HepG2 (cell line): ENCODE measurements around the gene C12orf43. TPM values are rescaled to one million over a fixed set of nuclear protein-coding genes. Genes with fewer than 3 reads are reported as not detected.
A peak's percentile ranks its signal among the peaks of the same experiment; 100 is the strongest.

Source experiments
- ADNP ChIP-seq: sonication (generic); formaldehyde crosslinking; IDR thresholded peaks from 2 replicates; pipeline ENCODE4 v1.4.0; 2020; ENCODE audit warnings: missing genetic modification reagents
- AGO2 ChIP-seq: fragments of 200-400 bp; formaldehyde crosslinking; optimal IDR thresholded peaks from 2 replicates; pipeline ENCODE3; 2017; ENCODE audit warnings: mild to moderate bottlenecking, low read depth, low read length, moderate library complexity
- FOSL2 ChIP-seq: sonication (generic); formaldehyde crosslinking; IDR thresholded peaks from 2 replicates; pipeline ENCODE4 v1.4.0; 2020; ENCODE audit warnings: missing genetic modification reagents
- HOXA3 ChIP-seq: sonication (generic); formaldehyde crosslinking; IDR thresholded peaks from 2 replicates; pipeline ENCODE4 v1.5.0; 2020; ENCODE audit warnings: missing genetic modification reagents
- MED1 ChIP-seq: sonication (generic); formaldehyde crosslinking; IDR thresholded peaks from 2 replicates; pipeline ENCODE4 v1.4.0; 2020; ENCODE audit warnings: missing genetic modification reagents
- NONO ChIP-seq, 2 experiments: fragments of 450-650 bp in 1 of 2; sonication (generic) in 1 of 2; formaldehyde crosslinking in 1 of 2; IDR thresholded peaks in 1 of 2; conservative IDR thresholded peaks in 1 of 2; 2 replicates each; pipeline versions ENCODE4 v1.6.1 to v1.8.0; 2017 to 2022; ENCODE audit warnings: mild to moderate bottlenecking in 1 of 2, missing genetic modification reagents in 1 of 2, moderate library complexity in 1 of 2
- POLR2A ChIP-seq, 2 experiments: IDR thresholded peaks; 2 replicates each; pipeline ENCODE4 v1.6.1; 2011; ENCODE audit warnings: low read depth in 2 of 2, low read length in 2 of 2, mild to moderate bottlenecking in 1 of 2, moderate library complexity in 1 of 2; ENCODE audit not compliant: insufficient read depth in 1 of 2
- POLR2AphosphoS2 ChIP-seq: IDR thresholded peaks from 2 replicates; pipeline ENCODE4 v1.6.1; 2011; ENCODE audit warnings: low read depth, low read length, improper control_type of control experiment
- RAD21 ChIP-seq: fragments of 450-650 bp; formaldehyde crosslinking; IDR thresholded peaks from 2 replicates; pipeline ENCODE4 v1.5.0; 2020; ENCODE audit warnings: mild to moderate bottlenecking
- SALL1 ChIP-seq: sonication (generic); formaldehyde crosslinking; IDR thresholded peaks from 2 replicates; pipeline ENCODE4 v1.8.0; 2022; ENCODE audit warnings: mild to moderate bottlenecking, missing genetic modification reagents
- SATB2 ChIP-seq: sonication (generic); formaldehyde crosslinking; IDR thresholded peaks from 2 replicates; pipeline ENCODE4 v1.5.0; 2020; ENCODE audit warnings: missing genetic modification reagents
- SMC3 ChIP-seq: IDR thresholded peaks from 2 replicates; pipeline ENCODE4 v1.6.1; 2011; ENCODE audit warnings: low read length, improper control_type of control experiment
- SNRNP70 ChIP-seq: fragments of 200-400 bp; formaldehyde crosslinking; IDR thresholded peaks from 2 replicates; pipeline ENCODE4 v1.6.1; 2017; ENCODE audit warnings: mild to moderate bottlenecking, low read depth, low read length, moderate library complexity
- TARDBP ChIP-seq: sonication (generic); formaldehyde crosslinking; IDR thresholded peaks from 2 replicates; pipeline ENCODE4 v1.8.0; 2022; ENCODE audit warnings: mild to moderate bottlenecking, missing genetic modification reagents
- XRCC5 ChIP-seq: fragments of 200-400 bp; formaldehyde crosslinking; optimal IDR thresholded peaks from 2 replicates; pipeline ENCODE3; 2017; ENCODE audit warnings: mild to moderate bottlenecking, low read length
- ZKSCAN8 ChIP-seq: IDR thresholded peaks from 2 replicates; pipeline ENCODE4 v1.6.1; 2016; ENCODE audit warnings: borderline replicate concordance, missing genetic modification reagents, missing compliant biosample characterization
- ZMYM3 ChIP-seq: sonication (generic); formaldehyde crosslinking; IDR thresholded peaks from 2 replicates; pipeline ENCODE4 v1.5.1; 2020; ENCODE audit warnings: mild to moderate bottlenecking, missing genetic modification reagents
- ZNF12 ChIP-seq: sonication (generic); formaldehyde crosslinking; IDR thresholded peaks from 2 replicates; pipeline ENCODE4 v1.5.0; 2020; ENCODE audit warnings: missing genetic modification reagents
- ZNF629 ChIP-seq: sonication (generic); formaldehyde crosslinking; conservative IDR thresholded peaks from 2 replicates; pipeline ENCODE4 v1.5.0; 2020; ENCODE audit warnings: missing genetic modification reagents
- ZNF768 ChIP-seq: sonication (generic); formaldehyde crosslinking; IDR thresholded peaks from 2 replicates; pipeline ENCODE4 v1.4.0; 2020; ENCODE audit warnings: missing genetic modification reagents
- ZNF777 ChIP-seq: sonication (generic); formaldehyde crosslinking; IDR thresholded peaks from 2 replicates; pipeline ENCODE4 v1.4.0; 2020; ENCODE audit warnings: missing genetic modification reagents
- ZSCAN29 ChIP-seq: sonication (generic); formaldehyde crosslinking; conservative IDR thresholded peaks from 2 replicates; pipeline ENCODE4 v1.4.0; 2020; ENCODE audit warnings: mild to moderate bottlenecking, missing genetic modification reagents
- polyA plus RNA-seq, 8 experiments: library from polyadenylated mRNA; depleted of rRNA in 3 of 8; stranded (reverse) in 7 of 8; unstranded in 1 of 8; fragments of >200 nt; fragmentation: Illumina TruSeq in 4 of 8; extraction: Trizol in 4 of 8; gene quantifications; 2 replicates each; pipeline versions ENCODE4 v1.2.1 to v1.2.3, GENCODE V29; 2011 to 2016; ENCODE audit warnings: low read depth in 4 of 8, missing spikeins in 1 of 8, mixed read lengths in 1 of 8; ENCODE audit not compliant: insufficient read depth in 1 of 8
- total RNA-seq, 5 experiments: library from RNA; depleted of rRNA; stranded (reverse); fragments of >200 nt; fragmentation: Illumina TruSeq; extraction: Trizol; gene quantifications; 2 replicates each; pipeline ENCODE4 v1.2.3, GENCODE V29; 2016; ENCODE audit warnings: low read depth in 1 of 5
- TF ChIP-seq, protein P1 (sequence below): sonication (generic); formaldehyde crosslinking; IDR thresholded peaks from 2 replicates; pipeline ENCODE4 v1.4.0; 2020; ENCODE audit warnings: mild to moderate bottlenecking, missing genetic modification reagents
- TF ChIP-seq, protein P2 (sequence below): IDR thresholded peaks from 2 replicates; pipeline ENCODE4 v1.4.0; 2020; ENCODE audit warnings: mild to moderate bottlenecking, missing genetic modification reagents
- TF ChIP-seq, protein P3 (sequence below): IDR thresholded peaks from 2 replicates; pipeline ENCODE4 v1.6.1; 2016; ENCODE audit warnings: mild to moderate bottlenecking, missing biosample characterization, missing genetic modification reagents

C12orf43 gene
- total and polyA plus RNA-seq, 2 of the 13 experiments (the other 11 are each of a cell fraction or from before 2014, with no cell fraction given), result 7.9 to 11.1 TPM

DNA sequence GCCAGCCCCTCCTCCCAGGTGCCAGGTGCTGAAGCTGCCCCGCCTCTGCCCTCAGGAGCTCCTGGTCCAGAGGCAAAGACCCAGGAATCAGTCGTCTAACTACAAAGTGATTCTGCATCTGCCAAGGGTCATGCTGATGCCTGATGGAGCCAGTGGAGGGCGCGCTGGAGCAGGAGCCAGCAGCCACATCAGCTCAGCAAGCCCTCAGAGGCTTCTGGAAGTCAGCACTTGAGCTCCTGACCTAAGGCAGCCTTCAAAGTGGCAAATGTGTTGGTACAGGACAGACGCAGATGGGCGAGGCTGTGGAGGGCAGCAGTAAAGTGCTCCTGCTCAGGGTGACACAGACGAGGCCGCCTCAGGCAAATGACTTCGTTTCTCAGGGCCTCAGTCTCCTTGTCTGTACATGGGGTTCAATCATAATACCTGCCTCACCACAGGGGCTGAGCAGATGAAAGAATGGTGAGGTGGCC, 10.9 kb downstream of the C12orf43 start (continued):
- peak; percentile 30; the same call in 1 of the 2 replicates for TF ChIP-seq ZNF768 (CRISPR knock-in tag)
- peak; percentile 12; the same call in 1 of the 2 replicates for TF ChIP-seq HOXA3 (CRISPR knock-in tag)
- no peak for TF ChIP-seq NONO (IDR thresholded peaks at IDR 0.05)
- peak; percentile 42; the same call in 1 of the 2 replicates for TF ChIP-seq NONO (CRISPR knock-in tag; conservative IDR thresholded peaks at IDR 0.05)
- peak; percentile 74 for TF ChIP-seq ZMYM3 (CRISPR knock-in tag)
- peak; percentile 37; the same call in 1 of the 2 replicates for TF ChIP-seq SALL1 (CRISPR knock-in tag)
- TF ChIP-seq, protein P1, sequence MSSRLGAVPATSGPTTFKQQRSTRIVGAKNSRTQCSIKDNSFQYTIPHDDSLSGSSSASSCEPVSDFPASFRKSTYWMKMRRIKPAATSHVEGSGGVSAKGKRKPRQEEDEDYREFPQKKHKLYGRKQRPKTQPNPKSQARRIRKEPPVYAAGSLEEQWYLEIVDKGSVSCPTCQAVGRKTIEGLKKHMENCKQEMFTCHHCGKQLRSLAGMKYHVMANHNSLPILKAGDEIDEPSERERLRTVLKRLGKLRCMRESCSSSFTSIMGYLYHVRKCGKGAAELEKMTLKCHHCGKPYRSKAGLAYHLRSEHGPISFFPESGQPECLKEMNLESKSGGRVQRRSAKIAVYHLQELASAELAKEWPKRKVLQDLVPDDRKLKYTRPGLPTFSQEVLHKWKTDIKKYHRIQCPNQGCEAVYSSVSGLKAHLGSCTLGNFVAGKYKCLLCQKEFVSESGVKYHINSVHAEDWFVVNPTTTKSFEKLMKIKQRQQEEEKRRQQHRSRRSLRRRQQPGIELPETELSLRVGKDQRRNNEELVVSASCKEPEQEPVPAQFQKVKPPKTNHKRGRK (CRISPR knock-in tag), result peak; percentile 92
- TF ChIP-seq ZNF12, result no peak
- peak in 1 of 2 experiments; percentile 32; a peak in 1 of 4 replicates for TF ChIP-seq POLR2A (IDR thresholded peaks at IDR 0.05; ENCODE audit: insufficient read depth in 1 of 2, low read depth in 2 of 2, low read length in 2 of 2)
- no peak for TF ChIP-seq ADNP (CRISPR knock-in tag)
- TF ChIP-seq ZNF777 (CRISPR knock-in tag), result 0 out of 2 replicates have a peak, but pooled peaks have one; percentile 20
- TF ChIP-seq SATB2 (CRISPR knock-in tag), result no peak
- TF ChIP-seq SNRNP70, result no peak
- peak; percentile 80 for TF ChIP-seq RAD21
- TF ChIP-seq POLR2AphosphoS2, result 0 out of 2 replicates have a peak, but pooled peaks have one; percentile 38
- peak; percentile 67 for TF ChIP-seq XRCC5
- peak; percentile 48 for TF ChIP-seq SMC3
- no peak for TF ChIP-seq ZSCAN29
- TF ChIP-seq, protein P2, sequence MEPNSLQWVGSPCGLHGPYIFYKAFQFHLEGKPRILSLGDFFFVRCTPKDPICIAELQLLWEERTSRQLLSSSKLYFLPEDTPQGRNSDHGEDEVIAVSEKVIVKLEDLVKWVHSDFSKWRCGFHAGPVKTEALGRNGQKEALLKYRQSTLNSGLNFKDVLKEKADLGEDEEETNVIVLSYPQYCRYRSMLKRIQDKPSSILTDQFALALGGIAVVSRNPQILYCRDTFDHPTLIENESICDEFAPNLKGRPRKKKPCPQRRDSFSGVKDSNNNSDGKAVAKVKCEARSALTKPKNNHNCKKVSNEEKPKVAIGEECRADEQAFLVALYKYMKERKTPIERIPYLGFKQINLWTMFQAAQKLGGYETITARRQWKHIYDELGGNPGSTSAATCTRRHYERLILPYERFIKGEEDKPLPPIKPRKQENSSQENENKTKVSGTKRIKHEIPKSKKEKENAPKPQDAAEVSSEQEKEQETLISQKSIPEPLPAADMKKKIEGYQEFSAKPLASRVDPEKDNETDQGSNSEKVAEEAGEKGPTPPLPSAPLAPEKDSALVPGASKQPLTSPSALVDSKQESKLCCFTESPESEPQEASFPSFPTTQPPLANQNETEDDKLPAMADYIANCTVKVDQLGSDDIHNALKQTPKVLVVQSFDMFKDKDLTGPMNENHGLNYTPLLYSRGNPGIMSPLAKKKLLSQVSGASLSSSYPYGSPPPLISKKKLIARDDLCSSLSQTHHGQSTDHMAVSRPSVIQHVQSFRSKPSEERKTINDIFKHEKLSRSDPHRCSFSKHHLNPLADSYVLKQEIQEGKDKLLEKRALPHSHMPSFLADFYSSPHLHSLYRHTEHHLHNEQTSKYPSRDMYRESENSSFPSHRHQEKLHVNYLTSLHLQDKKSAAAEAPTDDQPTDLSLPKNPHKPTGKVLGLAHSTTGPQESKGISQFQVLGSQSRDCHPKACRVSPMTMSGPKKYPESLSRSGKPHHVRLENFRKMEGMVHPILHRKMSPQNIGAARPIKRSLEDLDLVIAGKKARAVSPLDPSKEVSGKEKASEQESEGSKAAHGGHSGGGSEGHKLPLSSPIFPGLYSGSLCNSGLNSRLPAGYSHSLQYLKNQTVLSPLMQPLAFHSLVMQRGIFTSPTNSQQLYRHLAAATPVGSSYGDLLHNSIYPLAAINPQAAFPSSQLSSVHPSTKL (CRISPR knock-in tag), result no peak
- TF ChIP-seq MED1, result 0 out of 2 replicates have a peak, but pooled peaks have one; percentile 18
- 0 out of 2 replicates have a peak, but pooled peaks have one; percentile 20 for TF ChIP-seq TARDBP (CRISPR knock-in tag)
- peak; percentile 90 for TF ChIP-seq ZNF629 (CRISPR knock-in tag)
- 0 out of 2 replicates have a peak, but pooled peaks have one; percentile 36 for TF ChIP-seq FOSL2 (CRISPR knock-in tag)
- TF ChIP-seq AGO2, result peak; percentile 52
- 0 out of 2 replicates have a peak, but pooled peaks have one; percentile 43 for TF ChIP-seq ZKSCAN8
- TF ChIP-seq, protein P3, sequence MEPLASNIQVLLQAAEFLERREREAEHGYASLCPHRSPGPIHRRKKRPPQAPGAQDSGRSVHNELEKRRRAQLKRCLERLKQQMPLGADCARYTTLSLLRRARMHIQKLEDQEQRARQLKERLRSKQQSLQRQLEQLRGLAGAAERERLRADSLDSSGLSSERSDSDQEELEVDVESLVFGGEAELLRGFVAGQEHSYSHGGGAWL, result 0 out of 2 replicates have a peak, but pooled peaks have one; percentile 21
